OCI-LY7 (cell line): Measurements from ENCODE around the gene CD160. TPM values are rescaled to one million over a fixed set of nuclear protein-coding genes. Genes with fewer than 3 reads are reported as not detected.
"Not testable (repeated sequence)": the region's sequence is repeated elsewhere in the genome, so short reads cannot be mapped to it uniquely, and the experiment has no call there.

ENCODE experiments used
- BruUV-seq: library from RNA; stranded (reverse); fragments of 400-500 nt; replicated peaks from 2 replicates; lab custom pipeline; 2021; lab: Mats Ljungman, UMichigan
- CTCF ChIA-PET: fragments of 300-600 bp; sonication (Branson Sonifier 250); formaldehyde crosslinking; loops from one replicate; lab custom pipeline; 2022; ENCODE audit warnings: antibody characterized with exemption; ENCODE audit not compliant: unreplicated experiment; lab: Charles Lee
- POLR2A ChIA-PET: fragments of 300-600 bp; sonication (Branson Sonifier 250); formaldehyde crosslinking; loops from one replicate; lab custom pipeline; 2022; ENCODE audit warnings: antibody characterized with exemption; lab: Charles Lee
- DNase-seq: peaks from one replicate; pipeline ENCODE4 v3.0.0-alpha.2; 2015; ENCODE audit warnings: low spot score
- H2AFZ ChIP-seq: fragments of 200-600 bp; sonication (generic), shearing (Covaris generic); 2 replicates; pipeline ENCODE4 v1.6.1; 2014; ENCODE audit warnings: mild to moderate bottlenecking, antibody characterized with exemption, low read length, moderate library complexity
- H3K27ac ChIP-seq: fragments of 200-600 bp; sonication (generic); 2 replicates; pipeline ENCODE4 v1.5.1; 2014; ENCODE audit warnings: mixed run types, low read depth, mild to moderate bottlenecking, moderate library complexity, low read length, inconsistent platforms; ENCODE audit not compliant: poor library complexity, severe bottlenecking
- H3K36me3 ChIP-seq: fragments of 200-600 bp; sonication (generic); 2 replicates; pipeline ENCODE4 v1.6.1; 2014; ENCODE audit warnings: mild to moderate bottlenecking, antibody characterized with exemption, low read length, moderate library complexity, mixed read lengths; ENCODE audit not compliant: insufficient read depth
- H3K4me1 ChIP-seq: fragments of 200-600 bp; sonication (generic); 2 replicates; pipeline ENCODE4 v1.5.1; 2014; ENCODE audit warnings: mild to moderate bottlenecking, low read length; ENCODE audit not compliant: insufficient read depth, poor library complexity, severe bottlenecking
- H3K4me2 ChIP-seq: fragments of 200-600 bp; sonication (generic); 2 replicates; pipeline ENCODE4 v1.6.1; 2014; ENCODE audit warnings: mild to moderate bottlenecking, low read length
- H3K4me3 ChIP-seq: fragments of 200-600 bp; sonication (generic); 2 replicates; pipeline ENCODE4 v1.5.1; 2014; ENCODE audit warnings: mild to moderate bottlenecking, low read depth, low read length; ENCODE audit not compliant: poor library complexity, severe bottlenecking
- H3K79me2 ChIP-seq: fragments of 200-600 bp; sonication (generic); 2 replicates; pipeline ENCODE4 v1.6.1; 2016; ENCODE audit warnings: low read depth, mild to moderate bottlenecking, low read length, moderate library complexity, mixed read lengths; ENCODE audit not compliant: insufficient read depth
- H3K9me2 ChIP-seq: fragments of 200-600 bp; sonication (generic); 2 replicates; pipeline ENCODE4 v1.6.1; 2016; ENCODE audit warnings: mild to moderate bottlenecking, low read length, mixed read lengths; ENCODE audit not compliant: insufficient read depth
- H3K9me3 ChIP-seq: fragments of 200-600 bp; sonication (generic); 2 replicates; pipeline ENCODE4 v1.6.1; 2014; ENCODE audit warnings: mild to moderate bottlenecking, mixed run types, low read length, mixed read lengths
- H4K20me1 ChIP-seq: fragments of 200-600 bp; sonication (generic); 2 replicates; pipeline ENCODE4 v1.6.1; 2014; ENCODE audit warnings: mild to moderate bottlenecking, antibody characterized with exemption, low read length, moderate library complexity, mixed read lengths; ENCODE audit not compliant: insufficient read depth
- intact Hi-C: fragments of 100-400 bp; cut with micrococcal nuclease; formaldehyde crosslinking; loops from one replicate; pipeline ENCODE4 v1.10.0; 2022; ENCODE audit not compliant: unreplicated experiment
- total RNA-seq, 2 experiments: library from RNA; depleted of rRNA in 1 of 2; stranded (reverse); fragments of >200 nt in 1 of 2; shearing (Covaris generic) in 1 of 2; gene quantifications; 2 replicates each; pipeline ENCODE4 v1.2.3, GENCODE V29; 2014 to 2022

CD160 gene
- total RNA-seq, 2 experiments from 2014 or later: not detected

- intact Hi-C loops, DNase-seq, H3K4me3 ChIP-seq, H3K4me1 ChIP-seq, H3K9me2 ChIP-seq, H3K27ac ChIP-seq, H2AFZ ChIP-seq, H4K20me1 ChIP-seq, H3K4me2 ChIP-seq, POLR2A ChIA-PET, CTCF ChIA-PET, H3K79me2 ChIP-seq, BruUV-seq: not testable (repeated sequence)
- H3K9me3 ChIP-seq: peaks cover 34% of the 10 kb centered on the region
- peaks cover 76% of the 10 kb centered on the region for H3K36me3 ChIP-seq
Observed at GRCh38 chr1:145764231-145764940, 45.1 kb downstream of the CD160 start.

DNA sequence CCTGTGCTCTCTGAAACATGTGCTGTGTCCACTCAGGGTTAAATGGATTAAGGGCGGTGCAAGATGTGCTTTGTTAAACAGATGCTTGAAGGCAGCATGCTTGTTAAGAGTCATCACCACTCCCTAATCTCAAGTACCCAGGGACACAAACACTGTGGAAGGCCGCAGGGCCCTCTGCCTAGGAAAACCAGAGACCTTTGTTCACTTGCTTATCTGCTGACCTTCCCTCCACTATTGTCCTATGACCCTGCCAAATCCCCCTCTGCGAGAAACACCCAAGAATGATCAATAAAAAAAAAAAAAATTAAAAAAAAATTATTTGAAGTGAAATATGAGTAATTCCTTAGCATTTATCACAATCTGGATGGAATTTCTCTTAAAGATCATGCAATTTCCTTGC lies 45.8 kb downstream of the CD160 start:
- BruUV-seq, CTCF ChIA-PET, H3K4me2 ChIP-seq, POLR2A ChIA-PET, H3K79me2 ChIP-seq, H2AFZ ChIP-seq, H3K4me1 ChIP-seq, H4K20me1 ChIP-seq, DNase-seq, H3K27ac ChIP-seq, H3K4me3 ChIP-seq, intact Hi-C loops, H3K9me2 ChIP-seq: not testable (repeated sequence)
- Histone ChIP-seq H3K36me3 (peaks cover 76% of the 10 kb centered on the region), H3K9me3 (peaks cover 29% of the 10 kb centered on the region)

DNA sequence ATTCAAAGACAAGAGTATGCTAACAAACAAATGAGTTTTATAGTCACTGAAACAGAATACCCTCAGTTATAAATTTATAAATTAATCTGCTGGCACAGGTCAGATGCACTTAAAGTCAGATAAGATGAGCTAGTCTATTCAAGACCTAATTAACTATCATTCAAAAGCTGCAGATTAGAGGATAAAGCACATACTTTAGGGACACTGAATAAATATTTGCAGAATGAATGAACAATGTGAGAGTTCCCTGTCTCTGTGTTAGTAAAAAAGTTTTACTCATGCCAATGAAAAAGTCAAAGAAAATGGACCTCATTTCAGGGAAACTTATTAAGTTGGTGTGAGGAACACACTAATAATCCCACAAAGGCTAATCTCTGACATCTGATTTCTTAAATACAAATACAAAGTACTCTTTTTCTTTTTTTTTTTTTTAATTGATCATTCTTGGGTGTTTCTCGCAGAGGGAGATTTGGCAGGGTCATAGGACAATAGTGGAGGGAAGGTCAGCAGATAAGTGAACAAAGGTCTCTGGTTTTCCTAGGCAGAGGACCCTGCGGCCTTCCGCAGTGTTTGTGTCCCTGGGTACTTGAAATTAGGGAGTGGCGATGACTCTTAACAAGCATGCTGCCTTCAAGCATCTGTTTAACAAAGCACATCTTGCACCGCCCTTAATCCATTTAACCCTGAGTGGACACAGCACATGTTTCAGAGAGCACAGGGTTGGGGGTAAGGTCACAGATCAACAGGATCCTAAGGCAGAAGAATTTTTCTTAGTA lies 46.5 kb downstream of the CD160 start:
- H3K9me3 ChIP-seq: peaks cover 23% of the 10 kb centered on the region; the same call in 1 of the 2 replicates
- H3K4me3 ChIP-seq, H3K9me2 ChIP-seq, H2AFZ ChIP-seq, H3K27ac ChIP-seq, POLR2A ChIA-PET, CTCF ChIA-PET, DNase-seq, H3K4me2 ChIP-seq, H3K79me2 ChIP-seq, H4K20me1 ChIP-seq, intact Hi-C loops, BruUV-seq, H3K4me1 ChIP-seq: not testable (repeated sequence)
- peaks cover 76% of the 10 kb centered on the region for H3K36me3 ChIP-seq

GRCh38 chr1:145766926-145767325 lies 47.6 kb downstream of the CD160 start:
- H3K9me2 ChIP-seq, H3K4me2 ChIP-seq, BruUV-seq, H3K79me2 ChIP-seq, H4K20me1 ChIP-seq, H2AFZ ChIP-seq, CTCF ChIA-PET, intact Hi-C loops, H3K27ac ChIP-seq, H3K4me3 ChIP-seq, H3K4me1 ChIP-seq, DNase-seq, POLR2A ChIA-PET: not testable (repeated sequence)
- peaks cover 12% of the 10 kb centered on the region; the same call in 1 of the 2 replicates for H3K9me3 ChIP-seq
- peaks cover 75% of the 10 kb centered on the region for H3K36me3 ChIP-seq

DNA sequence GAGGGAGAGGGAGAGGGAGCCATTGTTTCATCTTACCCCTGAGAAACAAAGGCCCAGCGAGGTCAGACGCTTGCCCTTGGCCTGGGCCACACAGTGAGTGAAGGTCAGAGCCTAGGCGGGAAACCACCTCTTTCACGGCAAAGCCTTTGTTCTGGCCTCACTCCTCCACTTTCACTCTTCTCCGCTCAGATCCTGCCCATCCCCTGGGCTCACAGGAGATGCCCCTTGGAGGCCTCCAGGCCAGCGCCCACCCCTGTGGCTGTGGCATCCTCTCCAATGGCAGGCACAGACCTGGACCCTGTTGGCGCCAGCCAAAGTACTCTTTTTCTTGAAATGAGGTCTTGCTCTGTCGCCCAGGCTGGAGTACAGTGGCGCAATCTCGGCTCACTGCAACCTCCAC lies 48.7 kb downstream of the CD160 start:
- H3K9me2 ChIP-seq, H3K4me3 ChIP-seq, BruUV-seq, H4K20me1 ChIP-seq, H3K4me2 ChIP-seq, POLR2A ChIA-PET, H3K9me3 ChIP-seq, DNase-seq, H2AFZ ChIP-seq, intact Hi-C loops, CTCF ChIA-PET, H3K4me1 ChIP-seq, H3K27ac ChIP-seq, H3K79me2 ChIP-seq: not testable (repeated sequence)
- peaks cover 64% of the 10 kb centered on the region for H3K36me3 ChIP-seq
